Ramos (cell line): ENCODE data around the gene UQCC2.

Experiments used
- in situ Hi-C: fragments of 300-500 bp; cut with MboI; formaldehyde crosslinking; loops from one replicate; pipeline ENCODE4 v1.14.3; 2022; ENCODE audit warnings: low sequenced_read_pairs; ENCODE audit not compliant: unreplicated experiment

UQCC2 gene

GRCh38 chr6:33663028-33663427 is 48.5 kb downstream of the UQCC2 start:
- in situ Hi-C loops: no loop called here

DNA sequence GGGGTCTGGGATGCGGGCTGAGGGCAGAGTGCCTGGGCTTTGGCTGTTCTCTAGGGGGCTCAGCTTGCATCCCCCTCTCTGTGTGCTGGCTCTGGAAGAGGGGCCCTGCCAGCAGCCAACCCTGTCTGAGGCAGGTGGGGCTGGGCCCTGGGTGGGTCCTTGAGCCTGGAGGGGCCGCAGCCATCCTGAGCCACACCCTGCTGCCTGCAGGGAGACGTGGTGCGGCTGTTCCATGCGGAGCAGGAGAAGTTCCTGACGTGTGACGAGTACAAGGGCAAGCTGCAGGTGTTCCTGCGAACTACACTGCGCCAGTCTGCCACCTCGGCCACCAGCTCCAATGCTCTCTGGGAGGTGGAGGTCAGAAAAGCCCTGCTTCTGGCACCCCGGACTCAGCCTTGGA is 49.2 kb downstream of the UQCC2 start:
- in situ Hi-C loops: no loop called here

- in situ Hi-C loops: no loop called here
Observed at GRCh38 chr6:33661106-33661838, 50.2 kb downstream of the UQCC2 start.

DNA sequence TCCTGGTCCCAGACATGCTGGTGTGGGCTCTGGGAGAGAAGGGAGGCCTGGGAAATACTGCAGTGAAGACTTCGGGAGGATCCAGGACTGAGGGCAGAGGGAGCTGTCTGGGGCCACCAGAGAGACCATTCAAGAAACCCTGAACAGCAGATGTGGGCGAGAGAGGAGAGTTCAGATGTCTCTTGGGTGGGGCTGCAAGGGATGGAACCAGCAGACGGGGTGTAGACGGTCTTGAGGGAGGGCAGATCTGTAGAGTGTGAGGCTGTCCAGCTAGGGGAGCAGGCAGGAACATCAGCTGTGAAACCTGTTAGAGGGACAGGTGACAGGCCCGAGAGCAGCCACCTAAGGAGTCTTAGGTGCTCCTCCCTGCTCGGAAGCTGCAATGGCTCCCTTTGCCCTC is 51.5 kb downstream of the UQCC2 start:
- in situ Hi-C loops: no loop called here

GRCh38 chr6:33658982-33659689 is 52.4 kb downstream of the UQCC2 start:
- in situ Hi-C loops: no loop called here

DNA sequence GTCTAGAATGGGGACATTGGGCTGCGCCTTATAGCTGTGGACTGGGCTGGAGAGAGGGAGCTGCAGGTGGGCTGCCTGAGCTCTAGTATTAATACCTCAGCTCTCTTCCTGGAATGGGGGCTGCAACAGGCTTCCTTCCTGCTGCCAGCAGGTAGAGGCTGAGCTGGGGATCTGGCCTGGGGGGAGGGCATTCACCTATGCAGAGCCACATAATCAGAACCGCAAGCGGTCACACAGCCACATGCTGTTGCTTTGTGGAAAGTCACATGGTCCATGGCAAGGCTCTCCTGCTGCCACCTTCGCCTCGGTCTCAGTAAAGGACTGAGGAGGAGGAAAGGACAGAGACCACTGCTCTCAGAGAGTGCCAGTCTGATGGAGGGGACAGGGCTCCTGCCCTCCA is 54.7 kb downstream of the UQCC2 start:
- in situ Hi-C loops: no loop called here

DNA sequence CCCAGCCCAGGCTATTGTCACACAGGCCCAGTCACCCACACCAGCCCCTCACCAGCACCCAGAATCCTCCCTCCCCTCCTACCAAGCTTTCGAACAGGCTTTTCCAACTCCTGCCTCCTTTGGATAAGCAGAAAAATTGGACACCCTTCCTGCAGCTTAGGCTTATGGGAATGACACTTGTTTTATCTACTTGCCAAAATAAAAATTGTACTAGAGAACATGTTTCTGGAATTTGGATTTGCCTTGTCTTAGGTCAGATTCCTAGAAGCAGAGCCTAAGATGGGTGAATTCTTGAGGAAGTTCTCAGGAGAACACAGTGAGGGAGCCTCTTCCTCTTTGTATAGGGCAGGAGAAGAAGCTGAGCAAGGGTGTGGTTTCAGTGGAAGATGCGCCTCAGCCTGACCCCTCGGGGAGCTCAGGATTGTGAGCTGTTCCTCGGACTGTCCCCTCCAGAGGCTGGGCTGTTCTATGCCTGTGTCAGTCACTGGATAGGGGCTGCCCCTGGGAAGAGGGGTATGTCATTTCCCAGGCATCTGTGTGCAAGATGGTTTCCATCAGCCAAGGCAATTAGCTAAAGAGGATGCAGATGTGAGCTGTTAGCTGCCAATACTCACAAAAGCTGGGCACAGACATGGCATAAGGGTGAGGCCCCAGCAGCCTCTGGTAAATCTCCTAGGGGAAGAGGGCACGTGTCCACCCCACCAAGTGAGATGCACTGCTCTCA is 56.5 kb downstream of the UQCC2 start:
- in situ Hi-C loops: no loop called here

DNA sequence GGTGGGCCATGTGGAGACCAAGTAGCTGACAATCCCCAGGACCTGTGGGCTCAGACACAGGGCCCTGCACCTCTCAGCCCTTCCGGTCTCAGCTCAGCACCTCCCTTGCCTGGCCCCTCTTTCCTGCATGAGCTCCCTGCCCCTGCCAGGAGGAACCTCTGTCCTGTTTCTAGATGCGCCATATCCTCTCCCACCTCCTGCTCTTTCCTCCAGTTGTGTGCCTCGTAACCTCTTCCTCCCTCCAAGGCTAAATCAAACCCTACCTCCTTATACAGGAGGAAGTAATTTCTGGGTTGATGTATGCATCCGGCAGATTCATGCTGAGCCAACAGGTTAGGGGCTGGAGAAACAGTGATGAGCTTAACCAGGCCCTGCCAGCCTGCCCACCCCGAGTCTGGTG is 59.5 kb downstream of the UQCC2 start:
- in situ Hi-C loops: no loop called here

DNA sequence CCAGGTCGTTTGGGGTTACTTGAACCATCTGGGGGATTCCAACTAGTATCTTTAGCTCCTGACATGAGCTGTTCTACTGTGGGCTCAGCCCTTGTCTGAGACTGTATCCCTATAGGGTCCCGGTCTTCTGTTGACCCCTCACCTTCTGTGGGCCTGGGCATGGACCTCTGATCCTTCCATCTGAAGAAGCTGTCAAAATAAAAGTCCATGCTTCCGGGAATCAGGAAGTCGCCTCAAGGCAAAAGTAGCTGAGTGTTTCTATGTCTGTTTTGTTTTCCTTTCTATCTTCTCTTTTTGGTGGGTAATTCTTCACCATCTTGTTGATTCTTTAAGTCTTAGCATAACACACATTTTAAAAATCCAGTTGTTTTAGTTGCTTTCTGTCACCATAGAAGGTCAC is 60.1 kb downstream of the UQCC2 start:
- in situ Hi-C loops: no loop called here
